H9 (cell line): ENCODE measurements around the gene ZNF234. TPM values are rescaled to one million over a fixed set of nuclear protein-coding genes. Genes with fewer than 3 reads are reported as not detected.

ENCODE experiments used
- DNase-seq: peaks from one replicate; pipeline ENCODE4 v3.0.0-alpha.2; 2017
- H2AFZ ChIP-seq: one replicate; pipeline ENCODE4 v1.6.1; 2013; ENCODE audit warnings: mild to moderate bottlenecking, low read length, control low read depth, moderate library complexity
- H2AK5ac ChIP-seq: 2 replicates; pipeline ENCODE4 v1.6.1; 2013; ENCODE audit warnings: low read length, control low read depth, mixed read lengths; ENCODE audit not compliant: insufficient read length
- H2BK120ac ChIP-seq: one replicate; pipeline ENCODE4 v1.6.1; 2013; ENCODE audit warnings: low read depth, mild to moderate bottlenecking, low read length, control low read depth, inconsistent platforms; ENCODE audit not compliant: poor library complexity, severe bottlenecking
- H2BK12ac ChIP-seq: 2 replicates; pipeline ENCODE4 v1.6.1; 2013; ENCODE audit warnings: low read length, control low read depth, mixed read lengths, low read depth; ENCODE audit not compliant: insufficient read length
- H2BK15ac ChIP-seq: 2 replicates; pipeline ENCODE4 v1.6.1; 2013; ENCODE audit warnings: low read depth, low read length, control low read depth
- H2BK20ac ChIP-seq: one replicate; pipeline ENCODE4 v1.6.1; 2013; ENCODE audit warnings: low read depth, mild to moderate bottlenecking, low read length, control low read depth, inconsistent platforms; ENCODE audit not compliant: poor library complexity, severe bottlenecking
- H2BK5ac ChIP-seq: 2 replicates; pipeline ENCODE4 v1.6.1; 2013; ENCODE audit warnings: low read length, control low read depth, mixed read lengths; ENCODE audit not compliant: insufficient read length
- H3K14ac ChIP-seq: 2 replicates; pipeline ENCODE4 v1.6.1; 2013; ENCODE audit warnings: low read length, control low read depth; ENCODE audit not compliant: insufficient read depth
- H3K18ac ChIP-seq: 2 replicates; pipeline ENCODE4 v1.6.1; 2013; ENCODE audit warnings: low read depth, mild to moderate bottlenecking, mixed read lengths, low read length, control low read depth; ENCODE audit not compliant: insufficient read length
- H3K23ac ChIP-seq: 2 replicates; pipeline ENCODE4 v1.6.1; 2013; ENCODE audit warnings: low read length, control low read depth, mixed read lengths, low read depth; ENCODE audit not compliant: insufficient read length
- H3K23me2 ChIP-seq: 2 replicates; pipeline ENCODE4 v1.6.1; 2013; ENCODE audit warnings: low read depth, mild to moderate bottlenecking, mixed read lengths, low read length, control low read depth; ENCODE audit not compliant: insufficient read length, poor library complexity, severe bottlenecking
- H3K27ac ChIP-seq: 2 replicates; pipeline ENCODE4 v1.5.1; 2013; ENCODE audit warnings: low read length, control low read depth, mixed read lengths, low read depth; ENCODE audit not compliant: insufficient read length
- H3K27me3 ChIP-seq: 2 replicates; pipeline ENCODE4 v1.6.1; 2013; ENCODE audit warnings: low read length, control low read depth, inconsistent platforms; ENCODE audit not compliant: insufficient read depth
- H3K4ac ChIP-seq: 2 replicates; pipeline ENCODE4 v1.6.1; 2013; ENCODE audit warnings: low read depth, mild to moderate bottlenecking, control low read depth, inconsistent platforms, low read length, moderate library complexity
- H3K4me1 ChIP-seq: 2 replicates; pipeline ENCODE4 v1.6.1; 2013; ENCODE audit warnings: low read length, control low read depth, inconsistent platforms; ENCODE audit not compliant: insufficient read depth
- H3K4me2 ChIP-seq: 2 replicates; pipeline ENCODE4 v1.6.1; 2013; ENCODE audit warnings: low read length, control low read depth, mixed read lengths; ENCODE audit not compliant: insufficient read length, insufficient read depth
- H3K56ac ChIP-seq: 2 replicates; pipeline ENCODE4 v1.6.1; 2013; ENCODE audit warnings: low read depth, mild to moderate bottlenecking, mixed read lengths, low read length, control low read depth; ENCODE audit not compliant: insufficient read length
- H3K79me1 ChIP-seq: 2 replicates; pipeline ENCODE4 v1.6.1; 2013; ENCODE audit warnings: low read depth, mild to moderate bottlenecking, moderate library complexity, low read length, control low read depth, inconsistent platforms; ENCODE audit not compliant: insufficient read depth, poor library complexity, severe bottlenecking
- H3K79me2 ChIP-seq: 2 replicates; pipeline ENCODE4 v1.6.1; 2013; ENCODE audit warnings: low read length, control low read depth, inconsistent platforms; ENCODE audit not compliant: insufficient read depth
- H3K9ac ChIP-seq: 2 replicates; pipeline ENCODE4 v1.6.1; 2013; ENCODE audit warnings: low read length, control low read depth, mixed read lengths; ENCODE audit not compliant: insufficient read length; ENCODE audit errors: extremely low read depth
- H3K9me3 ChIP-seq: one replicate; pipeline ENCODE4 v1.6.1; 2013; ENCODE audit warnings: low read depth, low read length, inconsistent platforms; ENCODE audit not compliant: control insufficient read depth
- H3T11ph ChIP-seq: one replicate; pipeline ENCODE4 v1.6.1; 2013; ENCODE audit warnings: mild to moderate bottlenecking, low read length, control low read depth, inconsistent platforms
- H4K20me1 ChIP-seq: one replicate; pipeline ENCODE4 v1.6.1; 2013; ENCODE audit not compliant: control insufficient read depth, insufficient read length, insufficient read depth
- H4K5ac ChIP-seq: 2 replicates; pipeline ENCODE4 v1.6.1; 2013; ENCODE audit warnings: low read depth, mild to moderate bottlenecking, mixed read lengths, low read length, control low read depth; ENCODE audit not compliant: insufficient read length
- H4K8ac ChIP-seq: replicated peaks from 2 replicates; pipeline ENCODE4 v1.6.1; 2013; ENCODE audit warnings: low read length, control low read depth, mixed read lengths, low read depth; ENCODE audit not compliant: insufficient read length
- H4K91ac ChIP-seq: 2 replicates; pipeline ENCODE4 v1.6.1; 2013; ENCODE audit warnings: low read depth, mild to moderate bottlenecking, moderate library complexity, mixed read lengths, low read length, control low read depth; ENCODE audit not compliant: insufficient read length
- H3K27ac Mint-ChIP-seq, 3 experiments: 2 replicates in 2 of 3; 3 replicates in 1 of 3; pipeline ENCODE4 v1.8.0; 2020 to 2021; ENCODE audit warnings: mixed read lengths in 3 of 3, mild to moderate bottlenecking in 1 of 3, moderate library complexity in 1 of 3
- H3K27me3 Mint-ChIP-seq: 2 replicates; pipeline ENCODE4 v1.8.0; 2021; ENCODE audit warnings: low read depth, mild to moderate bottlenecking, moderate library complexity, mixed read lengths
- H3K36me3 Mint-ChIP-seq, 3 experiments: 2 replicates in 2 of 3; 3 replicates in 1 of 3; pipeline ENCODE4 v1.8.0; 2020 to 2021; ENCODE audit warnings: low read depth in 3 of 3, mixed read lengths in 3 of 3; ENCODE audit not compliant: insufficient read depth in 1 of 3
- H3K4me1 Mint-ChIP-seq, 2 experiments: 2 replicates each; pipeline ENCODE4 v1.8.0; 2020; ENCODE audit warnings: mixed read lengths in 2 of 2
- H3K4me3 Mint-ChIP-seq, 2 experiments: 2 replicates in 1 of 2; 3 replicates in 1 of 2; pipeline ENCODE4 v1.8.0; 2020 to 2021; ENCODE audit warnings: mild to moderate bottlenecking in 2 of 2, mixed read lengths in 2 of 2, moderate library complexity in 1 of 2
- H3K9me3 Mint-ChIP-seq, 2 experiments: 2 replicates in 1 of 2; 3 replicates in 1 of 2; pipeline ENCODE4 v1.8.0; 2020; ENCODE audit warnings: mild to moderate bottlenecking in 2 of 2, mixed read lengths in 2 of 2, moderate library complexity in 1 of 2
- WGBS: extraction: QIAGEN DNeasy Blood & Tissue Kit; methylation state at CpG from one replicate; pipeline ENCODE4 v1.1.7; 2013; ENCODE audit warnings: missing lambda C conversion rate, low lambda C conversion rate, mixed read lengths; ENCODE audit not compliant: insufficient read length; ENCODE audit errors: extremely low coverage; 5-methylcytosine and 5-hydroxymethylcytosine counted together
- total RNA-seq: library from RNA; stranded (reverse); gene quantifications from 2 replicates; pipeline ENCODE4 v1.2.1, GENCODE V29; 2021
- TF ChIP-seq, protein P1 (sequence below): fragments of 200-600 bp; sonication (generic); conservative IDR thresholded peaks from 3 replicates; pipeline ENCODE4 v1.8.0; 2021; ENCODE audit warnings: antibody characterized with exemption, mild to moderate bottlenecking

ZNF234 gene
- total RNA-seq, 1 experiment from 2014 or later, result 12.4 TPM

DNA sequence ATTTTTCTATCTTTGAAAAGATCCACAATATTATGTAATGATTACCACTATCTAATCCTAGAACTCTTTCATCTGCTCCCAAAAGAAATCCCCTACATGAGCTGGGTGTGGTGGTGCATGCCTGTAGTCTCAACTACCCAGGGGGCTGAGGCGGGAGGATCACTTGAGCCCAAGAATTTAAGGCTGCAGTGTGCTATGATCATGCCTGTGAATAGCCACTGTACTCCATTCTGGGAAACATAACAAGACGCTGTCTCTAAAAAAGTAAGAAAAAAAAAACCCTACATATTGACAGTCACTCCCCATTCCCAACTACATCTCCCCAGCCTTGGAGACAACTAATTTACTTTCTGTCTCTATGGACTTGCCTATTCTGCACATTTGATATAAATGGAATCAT, 22.4 kb downstream of the ZNF234 start:
- H2AK5ac ChIP-seq, result no peak overlapping the region
- no peaks in the 10 kb centered on the region for H3K79me1 ChIP-seq
- peaks cover 20% of the 10 kb centered on the region for H3K27me3 Mint-ChIP-seq
- no peak overlapping the region for H3K4me2 ChIP-seq
- TF ChIP-seq, protein P1, sequence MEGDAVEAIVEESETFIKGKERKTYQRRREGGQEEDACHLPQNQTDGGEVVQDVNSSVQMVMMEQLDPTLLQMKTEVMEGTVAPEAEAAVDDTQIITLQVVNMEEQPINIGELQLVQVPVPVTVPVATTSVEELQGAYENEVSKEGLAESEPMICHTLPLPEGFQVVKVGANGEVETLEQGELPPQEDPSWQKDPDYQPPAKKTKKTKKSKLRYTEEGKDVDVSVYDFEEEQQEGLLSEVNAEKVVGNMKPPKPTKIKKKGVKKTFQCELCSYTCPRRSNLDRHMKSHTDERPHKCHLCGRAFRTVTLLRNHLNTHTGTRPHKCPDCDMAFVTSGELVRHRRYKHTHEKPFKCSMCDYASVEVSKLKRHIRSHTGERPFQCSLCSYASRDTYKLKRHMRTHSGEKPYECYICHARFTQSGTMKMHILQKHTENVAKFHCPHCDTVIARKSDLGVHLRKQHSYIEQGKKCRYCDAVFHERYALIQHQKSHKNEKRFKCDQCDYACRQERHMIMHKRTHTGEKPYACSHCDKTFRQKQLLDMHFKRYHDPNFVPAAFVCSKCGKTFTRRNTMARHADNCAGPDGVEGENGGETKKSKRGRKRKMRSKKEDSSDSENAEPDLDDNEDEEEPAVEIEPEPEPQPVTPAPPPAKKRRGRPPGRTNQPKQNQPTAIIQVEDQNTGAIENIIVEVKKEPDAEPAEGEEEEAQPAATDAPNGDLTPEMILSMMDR, result no peak
- H3K4me1 ChIP-seq, result no peaks in the 10 kb centered on the region; the same call in 1 of the 2 replicates
- H2BK15ac ChIP-seq, result no peak overlapping the region
- H3K23ac ChIP-seq, result no peak overlapping the region
- no peak overlapping the region for H4K91ac ChIP-seq
- H4K20me1 ChIP-seq, result no peaks in the 10 kb centered on the region
- H3K36me3 Mint-ChIP-seq, result peaks cover 23 to 27% (median 27%) of the 10 kb centered on the region in 3 experiments
- no peak overlapping the region for H2BK5ac ChIP-seq
- peaks cover 8% of the 10 kb centered on the region for H3K23me2 ChIP-seq
- H3K27ac Mint-ChIP-seq, result no peak overlapping the region
- no peak overlapping the region for H2AFZ ChIP-seq
- no peak overlapping the region for H4K8ac ChIP-seq
- H3K14ac ChIP-seq, result no peak overlapping the region
- H3K4me3 Mint-ChIP-seq, result no peak overlapping the region; a peak in 1 of 5 replicates
- H2BK20ac ChIP-seq, result no peak overlapping the region
- H3K79me2 ChIP-seq, result peaks cover 2% of the 10 kb centered on the region; the same call in 1 of the 2 replicates
- H2BK120ac ChIP-seq, result no peak overlapping the region
- no peak overlapping the region for H3T11ph ChIP-seq
- no peak for DNase-seq
- no peak overlapping the region for H3K27ac ChIP-seq
- no peak overlapping the region for H3K56ac ChIP-seq
- H3K4me1 Mint-ChIP-seq, result peaks cover 11% of the 10 kb centered on the region in 2 experiments
- no peak overlapping the region for H2BK12ac ChIP-seq
- no peak overlapping the region for H3K18ac ChIP-seq
- WGBS, result no CpG with 5 or more reads among the region's 2 CpGs
- H3K4ac ChIP-seq, result no peak overlapping the region
- H3K9ac ChIP-seq, result no peak overlapping the region
- H3K27me3 ChIP-seq, result no peaks in the 10 kb centered on the region
- H3K9me3 ChIP-seq, result no peaks in the 10 kb centered on the region
- no peak overlapping the region for H4K5ac ChIP-seq
- H3K9me3 Mint-ChIP-seq, result peaks cover 3 to 14% of the 10 kb centered on the region in 2 experiments
